ENCODE results near the gene LRRC46.

The LRRC46 gene

DNA sequence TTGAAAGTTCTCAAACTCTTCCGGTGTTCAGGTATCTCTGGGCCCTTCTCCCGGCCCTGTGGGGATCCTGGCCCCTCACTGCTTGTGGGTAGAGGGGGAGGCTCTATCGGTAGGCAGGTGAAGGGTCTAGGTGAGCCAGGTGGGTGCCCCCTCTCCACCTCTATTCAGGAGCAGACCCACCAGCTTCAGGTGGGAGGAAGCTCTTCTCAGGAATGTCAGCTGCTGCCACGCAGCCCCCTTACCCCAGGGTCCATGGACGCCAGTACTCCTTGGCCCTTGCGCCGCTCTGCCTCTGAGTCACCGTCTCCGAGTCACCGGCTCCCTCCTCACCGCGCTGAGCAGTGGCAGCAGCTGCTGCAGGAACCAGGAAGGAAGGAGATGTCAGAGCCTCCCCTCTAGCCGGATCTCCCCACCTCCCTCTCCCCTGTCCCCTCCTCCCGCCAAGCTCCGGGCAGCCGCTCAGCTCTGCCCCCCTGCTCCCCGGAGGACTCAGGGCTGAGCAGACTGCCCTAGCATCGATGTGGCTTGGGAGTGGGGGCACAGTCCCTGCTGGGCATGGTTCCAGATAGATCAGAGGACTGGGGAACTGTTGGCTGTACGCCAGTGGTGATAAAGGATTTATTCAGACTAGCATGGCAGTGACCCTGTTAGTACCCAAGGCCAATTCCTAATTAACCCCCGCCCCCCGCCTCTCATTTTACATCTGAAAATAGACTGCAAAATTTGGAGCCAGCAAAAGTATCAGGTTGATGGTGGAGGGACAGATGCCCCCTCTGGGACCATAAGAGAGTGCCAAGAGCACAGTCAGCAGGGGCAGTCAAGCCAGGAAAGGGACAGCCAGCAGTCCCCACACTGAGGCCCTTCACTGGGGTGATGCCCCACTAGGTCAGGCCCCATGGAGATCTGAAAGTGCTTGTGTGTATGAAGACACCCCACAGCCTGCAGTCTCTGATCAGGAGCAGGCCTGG lies 9.8 kb upstream of the LRRC46 start, which contains the start of gene OSBPL7:
Gene OSBPL7 (minus strand): TSS at position 371 of the 968 bp plus-strand sequence. CDS start 1,516 bp downstream, outside the sequence.
- TF ChIP-seq, protein P1, sequence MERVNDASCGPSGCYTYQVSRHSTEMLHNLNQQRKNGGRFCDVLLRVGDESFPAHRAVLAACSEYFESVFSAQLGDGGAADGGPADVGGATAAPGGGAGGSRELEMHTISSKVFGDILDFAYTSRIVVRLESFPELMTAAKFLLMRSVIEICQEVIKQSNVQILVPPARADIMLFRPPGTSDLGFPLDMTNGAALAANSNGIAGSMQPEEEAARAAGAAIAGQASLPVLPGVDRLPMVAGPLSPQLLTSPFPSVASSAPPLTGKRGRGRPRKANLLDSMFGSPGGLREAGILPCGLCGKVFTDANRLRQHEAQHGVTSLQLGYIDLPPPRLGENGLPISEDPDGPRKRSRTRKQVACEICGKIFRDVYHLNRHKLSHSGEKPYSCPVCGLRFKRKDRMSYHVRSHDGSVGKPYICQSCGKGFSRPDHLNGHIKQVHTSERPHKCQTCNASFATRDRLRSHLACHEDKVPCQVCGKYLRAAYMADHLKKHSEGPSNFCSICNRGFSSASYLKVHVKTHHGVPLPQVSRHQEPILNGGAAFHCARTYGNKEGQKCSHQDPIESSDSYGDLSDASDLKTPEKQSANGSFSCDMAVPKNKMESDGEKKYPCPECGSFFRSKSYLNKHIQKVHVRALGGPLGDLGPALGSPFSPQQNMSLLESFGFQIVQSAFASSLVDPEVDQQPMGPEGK (CRISPR knock-in tag; IDR thresholded peaks at IDR 0.05; ENCODE audit: borderline replicate concordance), result peak; percentile 81; the same call in 1 of the 2 replicates
- no peak for TF ChIP-seq ZNF70 (CRISPR knock-in tag; IDR thresholded peaks at IDR 0.05)
- ATAC-seq, result peak; percentile 96

DNA sequence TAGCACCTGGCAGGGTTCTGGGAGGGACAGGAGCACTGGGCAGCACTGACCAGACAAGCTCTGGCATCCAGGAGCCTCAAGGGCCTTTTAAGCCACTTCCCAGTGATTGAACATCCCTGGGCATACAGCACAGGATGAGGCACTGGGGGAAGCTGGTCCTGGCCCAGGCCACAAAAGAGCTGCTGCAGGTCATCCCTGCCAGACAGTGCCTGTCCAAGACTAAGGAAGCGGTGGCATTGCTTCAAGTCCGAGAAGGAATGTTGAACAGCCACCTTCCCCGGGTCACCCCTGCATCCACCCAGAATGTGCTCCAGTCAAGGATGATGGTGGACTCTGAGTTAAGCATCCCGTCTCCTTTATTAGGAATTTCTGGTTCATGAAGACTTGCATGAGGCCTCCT lies 8.7 kb upstream of the LRRC46 start:
- 0 out of 3 replicates have a peak, but pooled peaks have one; percentile 2 for ATAC-seq

DNA sequence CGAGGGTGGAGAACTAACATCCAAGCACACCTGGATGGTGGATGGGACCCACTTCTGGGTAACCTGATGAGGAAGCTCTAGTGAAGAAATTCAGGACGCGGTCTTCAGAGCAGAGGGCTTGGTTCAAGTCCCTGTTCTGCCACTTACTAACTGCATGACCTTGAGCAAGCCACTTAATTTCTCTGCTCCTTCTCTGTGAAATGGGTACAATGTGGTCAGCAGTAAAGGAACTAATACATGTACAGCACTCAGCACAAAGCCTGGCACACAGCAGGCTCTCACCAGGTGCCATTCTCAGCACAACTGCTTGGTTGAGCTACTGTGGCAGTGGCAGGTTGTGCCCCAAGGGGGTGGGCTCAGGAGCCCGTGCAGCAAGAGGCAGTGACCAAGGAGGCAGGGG lies 8.0 kb upstream of the LRRC46 start:
- no peak for ATAC-seq

More for the DNA sequence above, 8.7 kb upstream of the LRRC46 start:
- TF ChIP-seq, protein P2, sequence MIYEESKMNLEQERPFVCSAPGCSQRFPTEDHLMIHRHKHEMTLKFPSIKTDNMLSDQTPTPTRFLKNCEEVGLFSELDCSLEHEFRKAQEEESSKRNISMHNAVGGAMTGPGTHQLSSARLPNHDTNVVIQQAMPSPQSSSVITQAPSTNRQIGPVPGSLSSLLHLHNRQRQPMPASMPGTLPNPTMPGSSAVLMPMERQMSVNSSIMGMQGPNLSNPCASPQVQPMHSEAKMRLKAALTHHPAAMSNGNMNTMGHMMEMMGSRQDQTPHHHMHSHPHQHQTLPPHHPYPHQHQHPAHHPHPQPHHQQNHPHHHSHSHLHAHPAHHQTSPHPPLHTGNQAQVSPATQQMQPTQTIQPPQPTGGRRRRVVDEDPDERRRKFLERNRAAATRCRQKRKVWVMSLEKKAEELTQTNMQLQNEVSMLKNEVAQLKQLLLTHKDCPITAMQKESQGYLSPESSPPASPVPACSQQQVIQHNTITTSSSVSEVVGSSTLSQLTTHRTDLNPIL (CRISPR knock-in tag; IDR thresholded peaks at IDR 0.05; ENCODE audit: low read depth), result no peak

DNA sequence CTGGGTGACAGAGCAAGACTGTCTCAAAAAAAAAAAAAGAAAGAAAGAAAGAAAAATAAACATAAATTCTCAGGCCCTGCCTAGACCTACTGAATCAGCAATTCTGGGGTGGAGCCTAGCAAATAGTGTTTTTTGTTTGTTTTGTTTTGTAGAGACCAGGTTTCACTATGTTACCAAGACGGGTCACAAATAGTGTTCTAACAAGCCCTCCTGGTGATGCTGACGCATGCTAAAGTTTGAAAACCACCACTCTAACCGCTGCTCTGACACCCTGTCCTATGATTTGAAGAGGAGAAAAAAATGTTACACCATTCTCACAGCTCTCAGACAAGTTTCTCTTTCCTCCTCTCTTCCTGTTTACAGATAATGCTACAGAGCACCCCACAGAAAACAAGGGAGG lies 1.6 kb upstream of the LRRC46 start:
- no peak for TF ChIP-seq ARNTL (CRISPR knock-in tag; IDR thresholded peaks at IDR 0.05; ENCODE audit: borderline replicate concordance, low read depth)
- no peak for TF ChIP-seq ZNF565 (CRISPR knock-in tag; conservative IDR thresholded peaks at IDR 0.05; ENCODE audit: low read depth)
- TF ChIP-seq, protein P3, sequence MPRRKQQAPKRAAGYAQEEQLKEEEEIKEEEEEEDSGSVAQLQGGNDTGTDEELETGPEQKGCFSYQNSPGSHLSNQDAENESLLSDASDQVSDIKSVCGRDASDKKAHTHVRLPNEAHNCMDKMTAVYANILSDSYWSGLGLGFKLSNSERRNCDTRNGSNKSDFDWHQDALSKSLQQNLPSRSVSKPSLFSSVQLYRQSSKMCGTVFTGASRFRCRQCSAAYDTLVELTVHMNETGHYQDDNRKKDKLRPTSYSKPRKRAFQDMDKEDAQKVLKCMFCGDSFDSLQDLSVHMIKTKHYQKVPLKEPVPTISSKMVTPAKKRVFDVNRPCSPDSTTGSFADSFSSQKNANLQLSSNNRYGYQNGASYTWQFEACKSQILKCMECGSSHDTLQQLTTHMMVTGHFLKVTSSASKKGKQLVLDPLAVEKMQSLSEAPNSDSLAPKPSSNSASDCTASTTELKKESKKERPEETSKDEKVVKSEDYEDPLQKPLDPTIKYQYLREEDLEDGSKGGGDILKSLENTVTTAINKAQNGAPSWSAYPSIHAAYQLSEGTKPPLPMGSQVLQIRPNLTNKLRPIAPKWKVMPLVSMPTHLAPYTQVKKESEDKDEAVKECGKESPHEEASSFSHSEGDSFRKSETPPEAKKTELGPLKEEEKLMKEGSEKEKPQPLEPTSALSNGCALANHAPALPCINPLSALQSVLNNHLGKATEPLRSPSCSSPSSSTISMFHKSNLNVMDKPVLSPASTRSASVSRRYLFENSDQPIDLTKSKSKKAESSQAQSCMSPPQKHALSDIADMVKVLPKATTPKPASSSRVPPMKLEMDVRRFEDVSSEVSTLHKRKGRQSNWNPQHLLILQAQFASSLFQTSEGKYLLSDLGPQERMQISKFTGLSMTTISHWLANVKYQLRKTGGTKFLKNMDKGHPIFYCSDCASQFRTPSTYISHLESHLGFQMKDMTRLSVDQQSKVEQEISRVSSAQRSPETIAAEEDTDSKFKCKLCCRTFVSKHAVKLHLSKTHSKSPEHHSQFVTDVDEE (CRISPR knock-in tag; IDR thresholded peaks at IDR 0.05), result no peak
- no peak for TF ChIP-seq ESRRG (CRISPR knock-in tag; IDR thresholded peaks at IDR 0.05)
- TF ChIP-seq, protein P2 (CRISPR knock-in tag; IDR thresholded peaks at IDR 0.05; ENCODE audit: low read depth), result no peak
- ATAC-seq, result no peak

More for the DNA sequence above, 8.0 kb upstream of the LRRC46 start:
- TF ChIP-seq ZC3H10 (CRISPR knock-in tag; IDR thresholded peaks at IDR 0.05) (no peak), BACH2 (CRISPR knock-in tag; IDR thresholded peaks at IDR 0.05; ENCODE audit: borderline replicate concordance) (no peak), CSDC2 (CRISPR knock-in tag; IDR thresholded peaks at IDR 0.05) (no peak), OSR1 (CRISPR knock-in tag; IDR thresholded peaks at IDR 0.05) (no peak), GLIS3 (CRISPR knock-in tag; IDR thresholded peaks at IDR 0.05) (no peak), ESRRG (CRISPR knock-in tag; IDR thresholded peaks at IDR 0.05) (no peak)
- TF ChIP-seq, protein P4, sequence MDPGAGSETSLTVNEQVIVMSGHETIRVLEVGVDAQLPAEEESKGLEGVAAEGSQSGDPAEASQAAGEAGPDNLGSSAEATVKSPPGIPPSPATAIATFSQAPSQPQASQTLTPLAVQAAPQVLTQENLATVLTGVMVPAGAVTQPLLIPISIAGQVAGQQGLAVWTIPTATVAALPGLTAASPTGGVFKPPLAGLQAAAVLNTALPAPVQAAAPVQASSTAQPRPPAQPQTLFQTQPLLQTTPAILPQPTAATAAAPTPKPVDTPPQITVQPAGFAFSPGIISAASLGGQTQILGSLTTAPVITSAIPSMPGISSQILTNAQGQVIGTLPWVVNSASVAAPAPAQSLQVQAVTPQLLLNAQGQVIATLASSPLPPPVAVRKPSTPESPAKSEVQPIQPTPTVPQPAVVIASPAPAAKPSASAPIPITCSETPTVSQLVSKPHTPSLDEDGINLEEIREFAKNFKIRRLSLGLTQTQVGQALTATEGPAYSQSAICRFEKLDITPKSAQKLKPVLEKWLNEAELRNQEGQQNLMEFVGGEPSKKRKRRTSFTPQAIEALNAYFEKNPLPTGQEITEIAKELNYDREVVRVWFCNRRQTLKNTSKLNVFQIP (CRISPR knock-in tag; IDR thresholded peaks at IDR 0.05; ENCODE audit: borderline replicate concordance, low read depth), result no peak
- TF ChIP-seq, protein P3 (CRISPR knock-in tag; IDR thresholded peaks at IDR 0.05), result no peak
- TF ChIP-seq, protein P2 (CRISPR knock-in tag; IDR thresholded peaks at IDR 0.05; ENCODE audit: low read depth), result no peak
